K562 (cell line): ENCODE measurements around the gene PLCB1. TPM values are rescaled to one million over a fixed set of nuclear protein-coding genes. Genes with fewer than 3 reads are reported as not detected.

Source experiments
- ATAC-seq: fragments of 200-7000 bp; cut with Tn5 transposase; 3 replicates; pipeline ENCODE4 v1.9.1; 2020; ENCODE audit warnings: moderate library complexity
- BruUV-seq: library from RNA; stranded (reverse); fragments of 400-500 nt; replicated peaks from 2 replicates; lab custom pipeline; 2021; lab: Mats Ljungman, UMichigan
- CTCF ChIA-PET: fragments of 300-600 bp; formaldehyde crosslinking; extraction: SDS; loops from one replicate; lab custom pipeline; 2021; ENCODE audit warnings: low intra/inter-chr PET ratio; lab: Yijun Ruan, JAX
- POLR2A ChIA-PET: fragments of 300-600, 350-650 bp; sonication (Branson Sonifier 250); formaldehyde crosslinking; extraction: SDS; loops from one replicate; lab custom pipeline; 2021; ENCODE audit warnings: antibody characterized with exemption, inconsistent platforms; lab: Yijun Ruan, JAX
- DNase-seq, 4 experiments: peaks; one replicate each; pipeline versions ENCODE4 v3.0.0 to v3.0.0-alpha.2; 2011 to 2018; ENCODE audit warnings: low spot score in 3 of 4, mixed read lengths in 3 of 4; ENCODE audit errors: extremely low read depth in 1 of 4
- FAIRE-seq: peaks from 2 replicates; lab custom pipeline; 2011; peaks lifted over from hg19 to GRCh38; lab: Jason Lieb, UNC
- H2AFZ ChIP-seq: 2 replicates; pipeline ENCODE4 v1.6.0; 2011; ENCODE audit warnings: low read depth, low read length, control low read depth, inconsistent platforms
- H3K27ac ChIP-seq: fragments of 200-600 bp; 3 replicates; pipeline ENCODE4 v1.8.0; 2011; ENCODE audit warnings: low read depth, mild to moderate bottlenecking, control low read depth, inconsistent platforms, low read length, moderate library complexity, mixed read lengths; ENCODE audit errors: extremely low read depth
- H3K27me3 ChIP-seq, 2 experiments: fragments of 300-600 bp in 1 of 2; 2 replicates in 1 of 2; 3 replicates in 1 of 2; pipeline versions ENCODE4 v1.6.0 to v1.8.0; 2011; ENCODE audit warnings: inconsistent platforms in 2 of 2, low read length in 2 of 2, mild to moderate bottlenecking in 1 of 2, mixed read lengths in 1 of 2, moderate library complexity in 1 of 2; ENCODE audit not compliant: control insufficient read depth in 2 of 2, insufficient read depth in 2 of 2
- H3K36me3 ChIP-seq: fragments of 300-600 bp; 3 replicates; pipeline ENCODE4 v1.8.0; 2011; ENCODE audit warnings: mild to moderate bottlenecking, low read length, inconsistent platforms; ENCODE audit not compliant: control insufficient read depth, insufficient read depth
- H3K4me1 ChIP-seq, 2 experiments: fragments of 200-600 bp in 1 of 2; replicated peaks in 1 of 2; 2 replicates in 1 of 2; 3 replicates in 1 of 2; pipeline versions ENCODE4 v1.5.1 to v1.8.0; 2011; ENCODE audit warnings: inconsistent platforms in 2 of 2, low read length in 2 of 2, mild to moderate bottlenecking in 1 of 2, mixed read lengths in 1 of 2, moderate library complexity in 1 of 2; ENCODE audit not compliant: control insufficient read depth in 2 of 2, insufficient read depth in 2 of 2
- H3K4me2 ChIP-seq: 2 replicates; pipeline ENCODE4 v1.6.1; 2011; ENCODE audit warnings: low read length, control low read depth, inconsistent platforms, mixed read lengths; ENCODE audit not compliant: insufficient read depth
- H3K4me3 ChIP-seq: fragments of 200-600 bp; sonication (generic), shearing (Covaris generic); 2 replicates; pipeline ENCODE4 v1.5.1; 2016; ENCODE audit warnings: control low read depth, inconsistent platforms
- H3K79me2 ChIP-seq: fragments of 200-600 bp; 3 replicates; pipeline ENCODE4 v1.8.0; 2011; ENCODE audit warnings: low read length, inconsistent platforms; ENCODE audit not compliant: control insufficient read depth, insufficient read depth
- H3K9ac ChIP-seq, 2 experiments: 2 replicates each; pipeline versions ENCODE4 v1.6.0 to v1.6.1; 2011; ENCODE audit warnings: low read depth in 2 of 2, low read length in 2 of 2, control low read depth in 1 of 2, inconsistent platforms in 1 of 2, mild to moderate bottlenecking in 1 of 2, mixed read lengths in 1 of 2; ENCODE audit not compliant: insufficient read depth in 1 of 2
- H3K9me1 ChIP-seq: one replicate; pipeline ENCODE4 v1.6.0; 2011; ENCODE audit warnings: inconsistent platforms, mild to moderate bottlenecking, low read length, moderate library complexity; ENCODE audit not compliant: control insufficient read depth, insufficient read depth
- H3K9me3 ChIP-seq: replicated peaks from 2 replicates; pipeline ENCODE4 v1.5.1; 2011; ENCODE audit warnings: low read depth, low read length, inconsistent platforms; ENCODE audit not compliant: control insufficient read depth, insufficient read depth
- H4K20me1 ChIP-seq: replicated peaks from 2 replicates; pipeline ENCODE4 v1.6.1; 2011; ENCODE audit warnings: low read length, inconsistent platforms, mixed read lengths; ENCODE audit not compliant: control insufficient read depth, insufficient read depth
- CBX5 ChIP-seq: IDR thresholded peaks from 2 replicates; pipeline ENCODE4 v1.6.1; 2014; ENCODE audit warnings: low read depth, borderline replicate concordance
- CEBPG ChIP-seq, 3 experiments: fragments of 200-800 bp in 1 of 3; sonication (Bioruptor generic) in 1 of 3; sonication (generic) in 1 of 3; formaldehyde crosslinking in 1 of 3; IDR thresholded peaks in 2 of 3; conservative IDR thresholded peaks in 1 of 3; 2 replicates each; pipeline versions ENCODE4 v1.6.1 to v1.8.0; 2016 to 2022; ENCODE audit warnings: missing compliant biosample characterization in 2 of 3, missing genetic modification characterization in 2 of 3, mild to moderate bottlenecking in 1 of 3, missing genetic modification reagents in 1 of 3
- EP300 ChIP-seq: IDR thresholded peaks from 2 replicates; pipeline ENCODE4 v1.6.1; 2012; ENCODE audit warnings: low read length, improper control_type of control experiment
- HCFC1 ChIP-seq: IDR thresholded peaks from 2 replicates; pipeline ENCODE4 v1.6.1; 2012; ENCODE audit warnings: low read depth, low read length, improper control_type of control experiment
- HDAC6 ChIP-seq: IDR thresholded peaks from 2 replicates; pipeline ENCODE4 v1.6.1; 2012; ENCODE audit warnings: low read depth, mild to moderate bottlenecking, control low read depth, inconsistent platforms, low read length, moderate library complexity
- HIVEP1 ChIP-seq: fragments of 250-450 bp; sonication (Bioruptor Pico); IDR thresholded peaks from 2 replicates; pipeline ENCODE4 v1.4.0; 2020; ENCODE audit warnings: mild to moderate bottlenecking
- HLTF ChIP-seq: fragments of 450-650 bp; IDR thresholded peaks from 2 replicates; pipeline ENCODE4 v1.6.1; 2016
- HNRNPH1 ChIP-seq: fragments of 200-400 bp; formaldehyde crosslinking; optimal IDR thresholded peaks from 2 replicates; pipeline ENCODE3; 2017; ENCODE audit warnings: low read depth, mild to moderate bottlenecking, low read length, moderate library complexity
- MAFF ChIP-seq: IDR thresholded peaks from 2 replicates; pipeline ENCODE4 v1.6.1; 2012; ENCODE audit warnings: low read length, improper control_type of control experiment
- NKRF ChIP-seq: fragments of 450-650 bp; IDR thresholded peaks from 2 replicates; pipeline ENCODE4 v1.6.1; 2016; ENCODE audit warnings: borderline replicate concordance
- NR1H2 ChIP-seq: sonication (generic); formaldehyde crosslinking; IDR thresholded peaks from 2 replicates; pipeline ENCODE4 v1.4.0; 2020; ENCODE audit warnings: mild to moderate bottlenecking, missing genetic modification reagents
- POLR3G ChIP-seq: IDR thresholded peaks from 2 replicates; pipeline ENCODE4 v1.6.1; 2011; ENCODE audit not compliant: insufficient read length, insufficient replicate concordance; ENCODE audit errors: extremely low read depth
- STAT5A ChIP-seq: IDR thresholded peaks from 2 replicates; pipeline ENCODE4 v1.6.1; 2012; ENCODE audit warnings: low read length, inconsistent platforms, borderline replicate concordance
- TRIM25 ChIP-seq: fragments of 450-650 bp; IDR thresholded peaks from 2 replicates; pipeline ENCODE4 v1.7.0; 2016; ENCODE audit warnings: borderline replicate concordance
- ZNF212 ChIP-seq: fragments of 450-650 bp; formaldehyde crosslinking; IDR thresholded peaks from 2 replicates; pipeline ENCODE4 v1.4.0; 2020; ENCODE audit warnings: mild to moderate bottlenecking
- ZNF507 ChIP-seq: conservative IDR thresholded peaks from 2 replicates; pipeline ENCODE4 v1.6.1; 2017; ENCODE audit warnings: missing genetic modification characterization, missing compliant biosample characterization
- ZNF551 ChIP-seq: fragments of 250-450 bp; sonication (Bioruptor Pico); IDR thresholded peaks from 2 replicates; pipeline ENCODE4 v1.5.0; 2021; ENCODE audit warnings: mild to moderate bottlenecking, moderate library complexity
- WGBS: fragments of 100-300 bp; shearing (Covaris generic); methylation state at CpG from one replicate; pipeline ENCODE4 v1.1.6; 2016; ENCODE audit warnings: low coverage, mixed read lengths; ENCODE audit not compliant: insufficient coverage; ENCODE audit errors: missing lambda C conversion rate; 5-methylcytosine and 5-hydroxymethylcytosine counted together
- in situ Hi-C: fragments of 300-500 bp; cut with MboI; formaldehyde crosslinking; loops from 4 replicates; pipeline ENCODE4 v1.15.0; 2018; ENCODE audit warnings: inconsistent platforms, mixed read lengths
- intact Hi-C: fragments of 100-400 bp; cut with micrococcal nuclease; formaldehyde crosslinking; loops from 2 replicates; pipeline ENCODE4 v1.14.2; 2022
- polyA plus RNA-seq, 8 experiments: library from polyadenylated mRNA; depleted of rRNA in 4 of 8; stranded (reverse) in 5 of 8; unstranded in 3 of 8; fragments of >200 nt; fragmentation: Nextera tagmentation in 2 of 8; fragmentation: Illumina TruSeq in 1 of 8; extraction: Ambion mirVana in 2 of 8; extraction: Trizol in 1 of 8; gene quantifications; 2 replicates each; pipeline versions ENCODE4 v1.2.1 to v1.2.3, GENCODE V29; 2011 to 2014; ENCODE audit warnings: inconsistent platforms in 1 of 8, missing spikeins in 1 of 8
- total RNA-seq, 7 experiments: library from RNA; depleted of rRNA in 6 of 7; stranded (reverse); fragments of >200 nt in 6 of 7; fragmentation: Illumina TruSeq in 2 of 7; extraction: Trizol in 2 of 7; gene quantifications; 2 replicates each; pipeline versions ENCODE4 v1.2.1 to v1.2.3, GENCODE V29; 2011 to 2021; ENCODE audit warnings: low replicate concordance in 1 of 7
- TF ChIP-seq, protein P1 (sequence below): fragments of 450-650 bp; formaldehyde crosslinking; IDR thresholded peaks from 2 replicates; pipeline ENCODE4 v1.4.0; 2020; ENCODE audit warnings: mild to moderate bottlenecking, mixed read lengths

Gene PLCB1
- total and polyA plus RNA-seq, 9 of the 15 experiments (the other 6 are each of a cell fraction or from before 2014, with no cell fraction given): 0.34 to 3.1 (median 1.3) TPM

DNA sequence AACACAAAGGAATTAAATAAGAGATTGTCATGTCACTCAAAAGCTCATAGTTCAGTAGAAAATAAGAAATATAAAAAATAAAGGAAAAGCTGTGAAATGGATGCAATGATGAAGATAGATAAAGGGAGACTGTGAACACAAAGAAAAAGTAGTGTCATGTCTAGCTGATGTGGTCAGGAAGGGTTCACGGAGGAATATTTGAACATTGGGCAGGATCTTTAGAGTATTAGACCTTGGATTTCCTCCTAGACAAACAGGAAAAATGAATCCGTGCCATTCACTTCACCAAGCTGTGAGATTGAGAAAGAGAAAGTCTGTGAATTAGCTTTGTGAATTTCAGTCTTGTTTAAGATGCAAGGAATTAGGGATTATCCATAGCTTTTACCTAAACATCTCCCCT lies 522.4 kb downstream of the PLCB1 start (continued):
- no peak for TF ChIP-seq ZNF551 (CRISPR knock-in tag)

- no peaks in the 10 kb centered on the region for H3K9me3 ChIP-seq
- H3K27ac ChIP-seq: no peak overlapping the region
- in situ Hi-C loops: no loop called here
- no peaks in the 10 kb centered on the region for H3K27me3 ChIP-seq
- WGBS: 9% methylated on average over 1 of the region's 1 CpG
- no peak for FAIRE-seq
- H4K20me1 ChIP-seq: no peaks in the 10 kb centered on the region
- no TSS peak for BruUV-seq
- no peak for DNase-seq
- H3K4me1 ChIP-seq: no peaks in the 10 kb centered on the region
- H3K9me1 ChIP-seq: no peaks in the 10 kb centered on the region
- ATAC-seq: no peak
- CTCF ChIA-PET: no interaction called here
- intact Hi-C loops: no loop called here
- no peak overlapping the region for H3K4me2 ChIP-seq
- no peaks in the 10 kb centered on the region for H3K79me2 ChIP-seq
- POLR2A ChIA-PET: no interaction called here
- no peak overlapping the region for H3K4me3 ChIP-seq
- no peak overlapping the region for H2AFZ ChIP-seq
- no peaks in the 10 kb centered on the region for H3K36me3 ChIP-seq
- no peak overlapping the region for H3K9ac ChIP-seq
- TF ChIP-seq POLR3G (no peak), HLTF (no peak), CEBPG (CRISPR knock-in tag; IDR thresholded peaks at IDR 0.05) (no peak), CEBPG (tag; conservative IDR thresholded peaks at IDR 0.05 in 1 of 2, IDR thresholded peaks at IDR 0.05 in 1 of 2) (no peak), ZNF212 (CRISPR knock-in tag) (no peak), STAT5A (no peak), HCFC1 (no peak), MAFF (no peak), NKRF (no peak), HNRNPH1 (no peak), NR1H2 (CRISPR knock-in tag) (no peak), CBX5 (no peak), EP300 (no peak), ZNF507 (tag) (no peak), HIVEP1 (CRISPR knock-in tag) (no peak), HDAC6 (no peak), TRIM25 (no peak)
- TF ChIP-seq, protein P1, sequence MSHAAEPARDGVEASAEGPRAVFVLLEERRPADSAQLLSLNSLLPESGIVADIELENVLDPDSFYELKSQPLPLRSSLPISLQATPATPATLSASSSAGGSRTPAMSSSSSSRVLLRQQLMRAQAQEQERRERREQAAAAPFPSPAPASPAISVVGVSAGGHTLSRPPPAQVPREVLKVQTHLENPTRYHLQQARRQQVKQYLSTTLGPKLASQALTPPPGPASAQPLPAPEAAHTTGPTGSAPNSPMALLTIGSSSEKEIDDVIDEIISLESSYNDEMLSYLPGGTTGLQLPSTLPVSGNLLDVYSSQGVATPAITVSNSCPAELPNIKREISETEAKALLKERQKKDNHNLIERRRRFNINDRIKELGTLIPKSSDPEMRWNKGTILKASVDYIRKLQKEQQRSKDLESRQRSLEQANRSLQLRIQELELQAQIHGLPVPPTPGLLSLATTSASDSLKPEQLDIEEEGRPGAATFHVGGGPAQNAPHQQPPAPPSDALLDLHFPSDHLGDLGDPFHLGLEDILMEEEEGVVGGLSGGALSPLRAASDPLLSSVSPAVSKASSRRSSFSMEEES (CRISPR knock-in tag): no peak
These were observed 524.3 kb downstream of the PLCB1 start for GRCh38 chr20:8656335-8656734.
